ENCODE measurements around the gene MORC2. TPM values are rescaled to one million over a fixed set of nuclear protein-coding genes. Genes with fewer than 3 reads are reported as not detected.

Gene MORC2
- total RNA-seq, 3 donors from 2014 or later: 12.8 to 22.9 (median 19.6) TPM

DNA sequence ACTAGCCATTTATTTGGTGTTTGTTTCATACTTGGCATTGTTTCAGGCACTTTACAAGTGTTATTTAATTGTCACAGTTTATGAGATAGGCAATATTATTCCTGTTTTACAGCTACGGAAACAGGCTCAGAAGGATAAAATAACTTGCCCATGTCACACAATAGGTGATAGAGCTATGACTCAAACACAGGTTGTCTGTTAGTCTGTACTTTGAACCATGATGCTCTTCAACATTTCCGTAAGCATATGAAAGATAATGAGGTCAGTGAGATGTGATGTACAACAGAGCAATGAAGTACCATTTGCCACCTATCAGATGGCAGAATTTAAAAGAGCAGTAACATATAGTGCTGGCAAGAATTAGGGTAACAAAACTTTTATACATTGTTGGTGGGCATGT lies 15.7 kb upstream of the MORC2 start:
- Histone ChIP-seq H3K36me3 (no peaks in the 10 kb centered on the region), H3K27me3 (no peaks in the 10 kb centered on the region), H3K27ac (no peak overlapping the region), H3K4me1 (no peaks in the 10 kb centered on the region), H3K9me3 (peaks cover 64 to 88% of the 10 kb centered on the region in 2 donors), H3K4me3 (no peak overlapping the region)
- no peak for TF ChIP-seq POLR2A (IDR thresholded peaks at IDR 0.05)
- no peak for TF ChIP-seq POLR2AphosphoS5 (IDR thresholded peaks at IDR 0.05)
- no peak for TF ChIP-seq CTCF (IDR thresholded peaks at IDR 0.05)
- intact Hi-C loops (cut with DNase I; ENCODE audit: low total_unique reads): no loop called here
- no peak for DNase-seq (ENCODE audit: low spot score in 2 of 2)

- Histone ChIP-seq H3K27me3 (no peaks in the 10 kb centered on the region), H3K36me3 (no peaks in the 10 kb centered on the region), H3K4me1 (no peaks in the 10 kb centered on the region), H3K27ac (no peak overlapping the region), H3K4me3 (no peak overlapping the region), H3K9me3 (peaks cover 62 to 91% of the 10 kb centered on the region in 2 donors)
- intact Hi-C loops (cut with DNase I; ENCODE audit: low total_unique reads): no loop called here
- no peak for DNase-seq (ENCODE audit: low spot score in 2 of 2)
- no peak for TF ChIP-seq POLR2A (IDR thresholded peaks at IDR 0.05)
- no peak for TF ChIP-seq CTCF (IDR thresholded peaks at IDR 0.05)
- no peak for TF ChIP-seq POLR2AphosphoS5 (IDR thresholded peaks at IDR 0.05)
Measured at GRCh38 chr22:30982512-30982911, 13.9 kb upstream of the MORC2 start.

DNA sequence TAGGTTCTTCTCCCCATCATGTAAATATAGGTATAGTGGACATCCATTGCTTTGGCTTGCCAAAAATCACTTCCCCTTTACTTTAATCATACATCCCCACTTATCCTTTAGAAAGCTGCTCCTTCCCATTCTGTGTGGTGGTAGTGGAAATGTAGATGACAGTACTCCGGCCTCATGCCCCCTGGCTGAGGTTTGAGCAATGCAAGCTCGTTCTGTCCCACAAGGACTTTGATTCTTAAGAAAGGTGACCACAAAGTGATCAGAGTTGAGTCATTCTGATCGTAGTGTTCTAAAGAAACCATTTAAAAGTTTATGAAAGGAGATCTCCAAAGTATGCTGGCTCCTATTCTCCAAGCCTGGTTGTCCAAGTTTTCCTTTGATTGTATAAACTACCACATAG lies 11.4 kb upstream of the MORC2 start:
- intact Hi-C loops (cut with DNase I; ENCODE audit: low total_unique reads): no loop called here

DNA sequence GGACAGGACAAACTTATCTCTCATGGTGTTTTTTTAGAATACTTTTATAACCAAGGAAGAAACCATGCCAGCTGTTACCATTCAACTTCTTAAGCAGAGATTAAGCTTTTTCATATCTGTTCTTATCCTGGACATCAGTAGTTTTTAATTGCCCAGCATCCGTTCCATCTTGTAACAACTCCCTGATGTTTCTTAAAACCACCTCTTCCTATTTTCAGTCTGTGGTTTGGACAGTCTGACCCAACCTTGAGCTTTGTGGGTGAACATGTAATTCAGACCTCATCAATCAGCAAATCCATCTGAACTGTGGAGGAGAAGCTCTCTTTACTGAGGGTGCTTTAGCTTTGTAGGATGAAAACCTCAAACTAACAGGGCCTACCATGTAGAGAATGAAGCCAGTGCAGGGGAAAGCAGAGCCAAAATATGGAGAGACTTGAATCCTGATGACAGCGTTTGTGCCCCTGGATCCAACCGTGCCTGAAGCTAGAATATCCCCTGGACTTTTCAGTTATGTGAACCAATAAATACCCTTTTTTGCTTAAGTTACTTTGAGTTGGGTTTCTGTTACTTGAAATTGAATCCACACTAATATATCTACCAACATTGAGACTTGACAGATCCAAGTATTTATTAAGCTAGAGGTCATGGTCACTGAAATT lies 9.9 kb upstream of the MORC2 start:
- Histone ChIP-seq H3K9me3 (peaks cover 82 to 98% of the 10 kb centered on the region in 2 donors), H3K4me3 (no peak overlapping the region), H3K36me3 (peaks cover 1% of the 10 kb centered on the region), H3K27ac (no peak overlapping the region), H3K4me1 (no peaks in the 10 kb centered on the region), H3K27me3 (no peaks in the 10 kb centered on the region)
- intact Hi-C loops (cut with DNase I; ENCODE audit: low total_unique reads): no loop called here
- TF ChIP-seq CTCF (IDR thresholded peaks at IDR 0.05): no peak
- no peak for TF ChIP-seq POLR2AphosphoS5 (IDR thresholded peaks at IDR 0.05)
- no peak for TF ChIP-seq POLR2A (IDR thresholded peaks at IDR 0.05)
- no peak for DNase-seq (ENCODE audit: low spot score in 2 of 2)

More for the DNA sequence above, 11.4 kb upstream of the MORC2 start:
- TF ChIP-seq POLR2AphosphoS5 (IDR thresholded peaks at IDR 0.05): no peak
- no peak for TF ChIP-seq POLR2A (IDR thresholded peaks at IDR 0.05)
- no peak for TF ChIP-seq CTCF (IDR thresholded peaks at IDR 0.05)
- Histone ChIP-seq H3K27ac (no peak overlapping the region), H3K27me3 (no peaks in the 10 kb centered on the region), H3K9me3 (peaks cover 72 to 98% of the 10 kb centered on the region in 2 donors), H3K4me1 (no peaks in the 10 kb centered on the region), H3K36me3 (no peaks in the 10 kb centered on the region), H3K4me3 (no peak overlapping the region)
- no peak for DNase-seq (ENCODE audit: low spot score in 2 of 2)

GRCh38 chr22:30970356-30970746 lies 1.8 kb upstream of the MORC2 start:
- peaks cover 18% of the 10 kb centered on the region for H3K36me3 ChIP-seq
- no peak for DNase-seq (ENCODE audit: low spot score in 2 of 2)
- peak overlapping the region; percentile 84 to 98 (median 86) for H3K4me3 ChIP-seq
- peaks cover 0 to 9% of the 10 kb centered on the region in 2 donors for H3K4me1 ChIP-seq
- TF ChIP-seq POLR2A (IDR thresholded peaks at IDR 0.05) (no peak), CTCF (IDR thresholded peaks at IDR 0.05) (no peak), POLR2AphosphoS5 (IDR thresholded peaks at IDR 0.05) (no peak)
- intact Hi-C loops (cut with DNase I; ENCODE audit: low total_unique reads): no loop called here
- H3K27me3 ChIP-seq: no peaks in the 10 kb centered on the region
- peak overlapping the region; percentile 4 to 98 for H3K27ac ChIP-seq
- peaks cover 40 to 52% of the 10 kb centered on the region in 2 donors for H3K9me3 ChIP-seq

All from breast epithelium (tissue), 4 donors.